ENCODE measurements around the gene APC.
"Not testable (repeated sequence)": the region's sequence is repeated elsewhere in the genome, so short reads cannot be mapped to it uniquely, and the experiment has no call there.

Gene APC

GRCh38 chr5:112716895-112717294 lies 20.8 kb upstream of the APC start:
- not testable (repeated sequence) for DNase-seq (ENCODE audit: low read depth)

GRCh38 chr5:112717506-112718082 lies 20.1 kb upstream of the APC start:
- DNase-seq (ENCODE audit: low read depth), result no peak

DNA sequence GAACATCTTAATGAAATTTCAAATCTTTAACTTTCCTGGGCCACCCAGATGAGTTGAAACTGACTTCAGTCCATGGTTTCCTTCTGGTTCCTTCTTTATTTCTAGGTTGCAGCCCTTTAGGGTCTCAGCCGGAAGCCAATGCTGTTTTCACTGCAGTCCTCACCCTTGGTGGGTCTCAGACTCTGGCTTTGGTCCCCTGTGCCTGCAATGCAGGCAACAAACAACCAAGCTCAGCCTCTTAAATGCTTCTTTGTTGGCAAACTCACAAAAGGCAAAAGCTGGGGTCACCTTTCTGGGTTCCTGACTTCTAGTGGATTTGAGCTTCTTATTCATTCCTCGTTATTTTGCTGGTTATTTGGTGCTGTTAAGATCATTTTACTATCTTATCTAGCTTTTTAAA lies 19.3 kb upstream of the APC start:
- no peak for DNase-seq (ENCODE audit: low read depth)

GRCh38 chr5:112720576-112720975 lies 17.1 kb upstream of the APC start:
- no peak for DNase-seq (ENCODE audit: low read depth)

GRCh38 chr5:112724901-112725300 lies 12.8 kb upstream of the APC start:
- no peak for DNase-seq (ENCODE audit: low read depth)

GRCh38 chr5:112729630-112730029 lies 8.1 kb upstream of the APC start:
- DNase-seq (ENCODE audit: low read depth), result no peak

- DNase-seq (ENCODE audit: low read depth), result no peak
These were observed 5.6 kb upstream of the APC start for GRCh38 chr5:112732131-112732530.

DNA sequence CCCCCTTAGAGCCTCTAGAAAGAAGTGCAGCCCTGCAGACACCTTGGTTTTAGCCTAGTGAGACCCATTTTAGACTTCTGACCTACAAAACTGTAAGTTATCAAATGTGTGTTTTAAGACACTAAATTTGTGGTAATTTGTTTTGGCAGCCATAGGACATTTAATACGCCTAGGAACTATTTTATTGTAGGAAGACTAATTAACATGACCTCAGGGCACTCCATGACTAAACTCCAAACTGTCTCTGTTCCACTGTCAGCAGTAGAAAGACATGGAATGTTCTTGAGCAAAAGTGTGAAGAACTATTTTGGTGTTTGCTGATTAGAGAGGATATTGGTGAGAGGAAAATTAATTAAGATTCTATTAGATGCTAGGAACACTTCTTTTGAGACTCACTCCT lies 4.1 kb upstream of the APC start:
- no peak for DNase-seq (ENCODE audit: low read depth)

DNA sequence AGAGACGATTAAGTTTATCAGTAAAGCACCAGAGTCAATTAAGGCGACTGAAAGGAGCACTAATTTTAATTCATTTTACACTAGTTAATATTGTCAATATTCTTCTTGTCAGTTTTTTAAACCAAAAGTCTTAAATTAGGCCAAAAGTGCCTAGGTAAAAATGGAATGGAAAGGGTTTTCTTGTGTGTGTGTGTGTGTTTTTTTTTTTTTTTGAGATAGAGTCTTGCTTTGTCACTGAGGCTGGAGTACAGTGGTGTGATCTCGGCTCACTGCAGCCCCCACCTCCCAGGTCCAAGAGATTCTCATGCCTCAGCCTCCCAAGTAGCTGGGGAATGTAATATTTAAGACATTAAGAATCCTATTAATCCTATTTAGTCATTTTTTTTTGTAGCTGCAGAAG lies 3.1 kb upstream of the APC start:
- no peak for DNase-seq (ENCODE audit: low read depth)

DNA sequence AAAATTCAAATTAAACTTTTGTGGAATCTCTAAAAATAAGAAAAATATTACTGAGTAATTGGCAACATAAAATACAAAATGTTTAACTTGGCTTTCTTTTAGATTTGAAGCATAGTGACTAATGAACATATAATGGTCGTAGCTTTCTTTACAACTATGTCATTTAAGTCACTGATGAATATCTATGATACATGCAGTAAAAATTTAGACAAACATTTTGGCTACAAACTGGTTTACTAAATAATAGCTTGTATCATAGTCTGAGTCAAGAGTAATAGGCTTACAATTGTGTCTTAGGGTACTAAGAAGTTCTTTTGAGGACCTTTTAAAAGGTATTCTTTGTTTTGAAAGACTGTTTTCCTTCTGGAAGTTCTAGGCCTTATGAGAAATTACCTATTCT lies 2.0 kb upstream of the APC start:
- peak; percentile 39 for DNase-seq (ENCODE audit: low read depth)

DNA sequence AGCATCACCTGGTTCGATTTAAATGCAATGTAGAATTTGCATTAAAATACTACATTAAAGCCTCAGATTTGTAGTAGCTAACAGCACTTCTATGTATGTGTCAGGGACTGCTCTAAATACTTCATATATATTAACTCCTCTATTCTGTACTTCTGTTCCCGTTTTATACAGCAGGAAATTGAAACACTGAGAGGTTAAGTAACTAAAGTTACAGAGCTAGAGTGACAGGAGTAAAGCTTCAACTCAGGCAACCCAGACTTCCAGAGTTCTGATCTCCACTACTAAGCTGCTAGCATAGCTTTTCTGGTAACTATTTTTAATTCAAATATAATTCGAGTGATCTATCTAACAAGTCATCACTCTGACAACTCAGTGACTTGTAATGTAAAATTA lies 619 bp upstream of the APC start:
- DNase-seq (ENCODE audit: low read depth), result no peak

DNA sequence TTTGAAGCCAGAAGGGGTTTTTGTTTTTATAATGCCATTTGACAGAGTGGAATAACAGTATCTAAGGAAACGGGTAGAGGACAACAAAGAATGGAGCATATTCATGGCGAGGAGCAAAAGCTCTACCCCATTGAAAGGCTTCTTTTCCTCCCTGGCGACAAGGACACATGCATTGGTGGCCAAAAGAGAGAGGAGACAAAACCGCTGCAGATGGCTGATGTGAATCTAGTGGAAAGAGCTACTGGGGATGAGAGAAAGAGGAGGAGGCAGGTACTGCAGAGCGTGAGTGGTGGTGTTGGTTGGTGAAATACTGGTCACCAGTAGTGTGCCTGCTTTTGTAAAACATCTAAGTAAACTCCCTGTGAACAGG lies 491 bp downstream of the APC start:
- no peak for DNase-seq (ENCODE audit: low read depth)

DNA sequence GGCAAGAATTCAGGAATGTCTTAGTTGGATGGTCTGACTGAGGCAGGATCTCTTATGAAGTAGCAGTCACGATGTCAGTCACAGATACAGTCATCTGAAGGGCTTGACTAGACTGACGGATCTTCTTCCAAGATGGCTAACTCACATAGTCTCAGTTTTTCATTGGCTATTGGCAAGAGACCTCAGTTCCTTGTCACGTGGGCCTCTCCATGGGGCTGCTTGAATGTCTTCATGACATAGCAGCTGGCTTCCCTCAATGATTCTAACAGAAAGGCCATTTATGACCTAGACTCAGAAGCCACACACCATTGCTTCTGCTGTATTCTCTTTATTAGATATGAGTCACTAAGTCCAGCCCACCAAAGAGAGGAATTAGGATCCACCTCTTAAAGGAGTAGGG lies 4.7 kb downstream of the APC start:
- DNase-seq (ENCODE audit: low read depth), result no peak

- no peak for DNase-seq (ENCODE audit: low read depth)
These were observed 5.9 kb downstream of the APC start for GRCh38 chr5:112743631-112744030.

- no peak for DNase-seq (ENCODE audit: low read depth)
These were observed 14.7 kb downstream of the APC start for GRCh38 chr5:112752335-112752734.

DNA sequence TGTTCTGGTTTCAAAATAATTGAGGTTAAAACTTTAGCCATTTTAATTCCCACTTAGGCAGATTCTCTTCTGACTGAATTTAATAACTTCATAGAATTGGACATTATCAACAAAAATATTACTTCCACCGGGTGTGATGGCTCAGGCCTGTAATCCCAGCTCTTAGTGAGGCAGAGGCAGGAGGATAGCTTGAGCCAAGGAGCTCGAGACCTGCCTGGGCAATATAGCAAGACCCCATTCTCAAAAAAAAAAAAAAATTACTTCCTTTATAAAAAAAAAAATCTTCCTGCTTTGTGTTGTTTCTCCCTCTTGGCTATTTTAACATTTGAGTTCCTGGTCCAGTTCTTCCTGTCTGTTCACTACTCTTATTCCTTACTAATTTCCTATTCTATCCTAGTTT lies 18.0 kb downstream of the APC start:
- no peak for DNase-seq (ENCODE audit: low read depth)

- DNase-seq (ENCODE audit: low read depth), result no peak
These were observed 20.0 kb downstream of the APC start for GRCh38 chr5:112757468-112758208.

DNA sequence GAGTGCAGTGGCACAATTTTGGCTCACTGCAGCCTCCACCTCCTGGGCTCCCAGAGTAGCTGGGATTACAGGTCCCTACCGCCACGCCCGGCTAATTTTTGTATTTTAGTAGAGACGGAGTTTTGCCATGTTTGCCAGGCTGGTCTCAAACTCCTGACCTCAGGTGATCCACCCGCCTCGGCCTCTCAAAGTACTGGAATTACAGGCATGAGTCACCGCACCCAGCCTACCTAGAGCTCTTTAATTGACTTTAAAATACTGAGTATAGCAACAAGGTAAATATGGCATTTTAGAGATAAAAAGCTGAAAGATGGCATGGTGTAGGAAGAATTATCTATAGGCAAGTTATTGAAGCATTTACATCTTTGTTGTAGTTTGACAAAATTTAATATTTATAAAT lies 21.0 kb downstream of the APC start:
- DNase-seq (ENCODE audit: low read depth), result no peak

DNA sequence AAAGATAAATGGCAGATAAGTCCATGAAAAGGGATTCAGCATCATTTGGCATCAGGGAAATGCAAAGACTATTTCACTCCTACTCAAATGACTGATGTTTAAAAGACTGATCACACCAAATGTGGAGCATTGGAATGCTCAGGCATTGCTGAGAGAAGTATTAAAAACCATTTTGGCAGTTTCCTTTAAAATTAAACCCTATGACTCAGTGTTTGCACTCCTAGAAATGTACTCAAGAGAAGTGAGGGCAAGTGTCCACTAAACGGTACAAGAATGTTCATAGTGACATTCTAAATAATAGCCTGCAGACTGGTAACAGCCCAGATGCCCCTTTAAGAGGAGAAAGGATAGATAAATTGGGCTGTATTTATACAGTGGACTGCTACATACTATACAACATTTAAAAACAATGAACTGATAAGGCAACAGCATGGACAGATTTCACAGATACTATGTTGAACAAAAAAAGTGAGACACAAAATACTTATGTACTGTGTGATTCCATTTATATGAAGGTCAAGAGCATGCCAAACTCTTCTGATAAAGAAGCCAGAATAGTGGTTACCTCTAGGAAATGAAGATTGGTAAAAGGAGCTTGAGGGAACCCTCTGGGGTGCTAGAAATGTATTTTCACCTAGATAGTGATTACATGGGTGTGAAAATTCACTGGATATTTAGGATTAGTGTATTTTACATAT lies 24.6 kb downstream of the APC start:
- peak; percentile 49 for DNase-seq (ENCODE audit: low read depth)

GRCh38 chr5:112763165-112763564 lies 25.5 kb downstream of the APC start:
- DNase-seq (ENCODE audit: low read depth), result no peak

DNA sequence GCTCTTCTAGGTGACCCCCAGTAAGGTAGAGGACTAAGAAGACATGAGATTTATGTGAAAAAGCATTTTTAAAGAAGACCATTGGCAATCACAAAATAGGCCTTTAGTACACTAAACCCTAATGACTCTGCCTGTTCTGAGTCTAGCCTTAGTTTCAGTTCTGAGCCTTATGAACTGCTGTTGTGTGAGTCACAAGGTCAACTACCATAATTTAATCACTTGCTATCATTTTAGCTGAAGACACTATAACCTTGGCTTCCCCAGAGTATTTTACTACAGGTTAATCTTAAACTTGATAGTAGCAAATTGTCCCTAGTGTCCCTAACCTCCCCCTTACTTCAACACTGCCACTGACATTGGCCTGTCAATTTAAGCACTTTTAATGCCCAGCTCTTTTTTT lies 34.4 kb downstream of the APC start:
- no peak for DNase-seq (ENCODE audit: low read depth)

GRCh38 chr5:112776301-112776856 lies 38.7 kb downstream of the APC start:
- peak; percentile 65 for DNase-seq (ENCODE audit: low read depth)

- peak; percentile 64 for DNase-seq (ENCODE audit: low read depth)
These were observed 41.8 kb downstream of the APC start for GRCh38 chr5:112779531-112779930.

Data from GM04503 (cell line).